ENCODE data around the gene UNC5C. TPM values are rescaled to one million over a fixed set of nuclear protein-coding genes. Genes with fewer than 3 reads are reported as not detected.

The UNC5C gene
- total and polyA plus RNA-seq, 2 of the 4 experiments (the other 2 are of a cell fraction), result under 0.01 TPM

GRCh38 chr4:95511477-95511876, 37.3 kb downstream of the UNC5C start:
- no peaks in the 10 kb centered on the region for H3K9me3 ChIP-seq (ENCODE audit: control insufficient read depth, insufficient read depth, low read length)
- ATAC-seq (ENCODE audit: low read depth) (no peak), DNase-seq (no peak)
- H4K20me1 ChIP-seq (ENCODE audit: insufficient read depth, low read length), result no peaks in the 10 kb centered on the region
- no peak overlapping the region for H3K4me3 ChIP-seq (ENCODE audit: insufficient read depth, low read depth, low read length)
- H3K27me3 ChIP-seq (ENCODE audit: control insufficient read depth, insufficient read depth, low read length), result no peaks in the 10 kb centered on the region
- H3K14ac ChIP-seq (replicated peaks; ENCODE audit: low read depth, low read length), result no peak overlapping the region
- no peak overlapping the region for H3K4me2 ChIP-seq (ENCODE audit: low read depth, low read length)
- no peaks in the 10 kb centered on the region; the same call in 1 of the 2 replicates for H3K4me1 ChIP-seq (ENCODE audit: control insufficient read depth, insufficient read depth, low read length)
- H3K18ac ChIP-seq (ENCODE audit: low read depth, low read length), result no peak overlapping the region
- in situ Hi-C loops (cut with MboI; ENCODE audit: low sequenced_read_pairs) (no loop called here), intact Hi-C loops (cut with micrococcal nuclease) (loop anchor here (10.0 kb wide), 1 partner anchor 347 kb away; no protein-coding TSS in a partner anchor), dilution Hi-C loops (cut with HindIII; ENCODE audit: low sequenced_read_pairs, unreplicated experiment) (no loop called here)
- no peak overlapping the region for H4K8ac ChIP-seq (ENCODE audit: low read depth in 2 of 2, low read length in 2 of 2)
- no peak overlapping the region for H3K27ac ChIP-seq (ENCODE audit: insufficient read depth, low read length)
- H2AK5ac ChIP-seq (ENCODE audit: low read depth, low read length), result no peak overlapping the region
- no peaks in the 10 kb centered on the region for H3K79me1 ChIP-seq (ENCODE audit: low read depth in 1 of 2, low read length in 2 of 2)
- no peak overlapping the region for H2BK120ac ChIP-seq (ENCODE audit: low read depth, low read length)
- no peak overlapping the region for H3K4ac ChIP-seq (ENCODE audit: low read depth, low read length)
- no peak overlapping the region for H2BK20ac ChIP-seq (ENCODE audit: low read depth, low read length)
- H2BK5ac ChIP-seq (ENCODE audit: low read depth, low read length, poor library complexity, severe bottlenecking), result no peak overlapping the region
- no peaks in the 10 kb centered on the region for H3K9me1 ChIP-seq (ENCODE audit: insufficient read depth, low read length)
- no peak overlapping the region for H4K5ac ChIP-seq (ENCODE audit: low read depth, low read length)
- CTCF ChIA-PET, result interaction anchor here (1.2 to 2.4 kb wide), 2 partner anchors 9 to 10 kb away, joined by 4 to 12 read pairs; no protein-coding TSS in a partner anchor
- no peak overlapping the region for H4K91ac ChIP-seq (ENCODE audit: insufficient read depth, low read depth, low read length)
- H3K36me3 ChIP-seq (ENCODE audit: control insufficient read depth, insufficient read depth, low read length), result no peaks in the 10 kb centered on the region
- no peak overlapping the region for H2AK9ac ChIP-seq (replicated peaks; ENCODE audit: low read depth, low read length, poor library complexity)
- WGBS, 2 experiments (ENCODE audit: extremely low coverage in 2 of 2, insufficient read length in 1 of 2), result no CpG with 5 or more reads among the region's 3 CpGs
- H2AFZ ChIP-seq (replicated peaks; ENCODE audit: low read length, poor library complexity), result no peak overlapping the region
- no peak overlapping the region for H3K56ac ChIP-seq (ENCODE audit: extremely low read depth, insufficient read depth, low read length)
- no peak overlapping the region for H3K9ac ChIP-seq (ENCODE audit: low read depth, low read length)
- no peak overlapping the region for H3K23ac ChIP-seq (ENCODE audit: low read depth, low read length)
- no peak overlapping the region for H2BK15ac ChIP-seq (ENCODE audit: low read depth, low read length)
- POLR2A ChIA-PET (ENCODE audit: unreplicated experiment), result no interaction called here
- BruUV-seq (replicated peaks), result no TSS peak
- TF ChIP-seq NFE2L2 (IDR thresholded peaks at IDR 0.05; ENCODE audit: low read depth, low read length), result no peak
- no peak for TF ChIP-seq RCOR1 (IDR thresholded peaks at IDR 0.05; ENCODE audit: insufficient replicate concordance, low read length)
- TF ChIP-seq MAFK (IDR thresholded peaks at IDR 0.05; ENCODE audit: low read depth, low read length), result no peak
- TF ChIP-seq RAD21 (IDR thresholded peaks at IDR 0.05; ENCODE audit: low read length), result no peak
- TF ChIP-seq CTCF (conservative IDR thresholded peaks at IDR 0.05; ENCODE audit: low read depth, low read length), result no peak
- TF ChIP-seq ELK1 (IDR thresholded peaks at IDR 0.05; ENCODE audit: borderline replicate concordance, low read depth, low read length), result no peak
- TF ChIP-seq RFX5 (IDR thresholded peaks at IDR 0.05; ENCODE audit: low read depth, low read length), result no peak
- TF ChIP-seq MXI1 (IDR thresholded peaks at IDR 0.05; ENCODE audit: borderline replicate concordance, low read depth, low read length), result no peak
- TF ChIP-seq SMC3 (IDR thresholded peaks at IDR 0.05; ENCODE audit: low read depth, low read length), result no peak
- TF ChIP-seq CHD1 (IDR thresholded peaks at IDR 0.05; ENCODE audit: low read depth, low read length), result no peak
- no peak for TF ChIP-seq POLR2A (IDR thresholded peaks at IDR 0.05; ENCODE audit: low read depth, low read length)
- TF ChIP-seq MAZ (IDR thresholded peaks at IDR 0.05; ENCODE audit: borderline replicate concordance, low read depth, low read length), result no peak
